RWPE2 (cell line): Measurements from ENCODE around the gene CD1E.
"Not testable (repeated sequence)": the region's sequence is repeated elsewhere in the genome, so short reads cannot be mapped to it uniquely, and the experiment has no call there.

Source experiments
- ATAC-seq: fragments of 200-7000 bp; cut with Tn5 transposase; 3 replicates; pipeline ENCODE4 v1.9.1; 2021; ENCODE audit warnings: low read depth
- DNase-seq: peaks from one replicate; pipeline ENCODE4 v3.0.0-alpha.2; 2020; ENCODE audit warnings: low spot score
- H3K27ac ChIP-seq: fragments of 450-650 bp; 2 replicates; pipeline ENCODE4 v1.5.1; 2017; ENCODE audit warnings: mild to moderate bottlenecking; ENCODE audit not compliant: poor library complexity, severe bottlenecking
- H3K27me3 ChIP-seq: fragments of 250-450 bp; sonication (Bioruptor Pico); 2 replicates; pipeline ENCODE4 v1.5.1; 2021; ENCODE audit warnings: mild to moderate bottlenecking, moderate library complexity; ENCODE audit not compliant: insufficient read depth, poor library complexity, severe bottlenecking
- H3K36me3 ChIP-seq: fragments of 250-450 bp; sonication (Bioruptor Pico); 2 replicates; pipeline ENCODE4 v1.5.1; 2020; ENCODE audit warnings: low read depth, mild to moderate bottlenecking, moderate library complexity
- H3K4me1 ChIP-seq: fragments of 250-450 bp; sonication (Bioruptor Pico); 2 replicates; pipeline ENCODE4 v1.5.1; 2021; ENCODE audit warnings: mild to moderate bottlenecking, moderate library complexity; ENCODE audit not compliant: insufficient read depth, poor library complexity, severe bottlenecking
- H3K4me3 ChIP-seq: fragments of 250-450 bp; sonication (Bioruptor Pico); 2 replicates; pipeline ENCODE4 v1.5.1; 2021; ENCODE audit warnings: mild to moderate bottlenecking, moderate library complexity; ENCODE audit not compliant: severe bottlenecking
- H3K9me3 ChIP-seq: fragments of 250-450 bp; sonication (Bioruptor Pico); 2 replicates; pipeline ENCODE4 v1.5.1; 2021; ENCODE audit warnings: mild to moderate bottlenecking, moderate library complexity; ENCODE audit not compliant: severe bottlenecking
- CTCF ChIP-seq: fragments of 450-650 bp; IDR thresholded peaks from one replicate; pipeline ENCODE4 v1.5.1; 2017; ENCODE audit warnings: mild to moderate bottlenecking, moderate library complexity; ENCODE audit not compliant: poor library complexity, severe bottlenecking

Gene CD1E

GRCh38 chr1:158357441-158357840 is 3.7 kb downstream of the CD1E start:
- no peak overlapping the region for H3K27ac ChIP-seq
- no peaks in the 10 kb centered on the region for H3K27me3 ChIP-seq
- H3K4me1 ChIP-seq, result no peaks in the 10 kb centered on the region
- H3K36me3 ChIP-seq, result no peaks in the 10 kb centered on the region
- H3K9me3 ChIP-seq, result no peaks in the 10 kb centered on the region
- H3K4me3 ChIP-seq, result no peak overlapping the region
- DNase-seq, result no peak
- no peak for ATAC-seq
- no peak for TF ChIP-seq CTCF

- Histone ChIP-seq H3K9me3 (no peaks in the 10 kb centered on the region), H3K4me3 (no peak overlapping the region), H3K27ac (no peak overlapping the region), H3K4me1 (no peaks in the 10 kb centered on the region), H3K36me3 (no peaks in the 10 kb centered on the region), H3K27me3 (no peaks in the 10 kb centered on the region)
- DNase-seq, result no peak
- TF ChIP-seq CTCF, result no peak
- no peak for ATAC-seq
These were observed 8.8 kb downstream of the CD1E start for GRCh38 chr1:158362482-158362881.

DNA sequence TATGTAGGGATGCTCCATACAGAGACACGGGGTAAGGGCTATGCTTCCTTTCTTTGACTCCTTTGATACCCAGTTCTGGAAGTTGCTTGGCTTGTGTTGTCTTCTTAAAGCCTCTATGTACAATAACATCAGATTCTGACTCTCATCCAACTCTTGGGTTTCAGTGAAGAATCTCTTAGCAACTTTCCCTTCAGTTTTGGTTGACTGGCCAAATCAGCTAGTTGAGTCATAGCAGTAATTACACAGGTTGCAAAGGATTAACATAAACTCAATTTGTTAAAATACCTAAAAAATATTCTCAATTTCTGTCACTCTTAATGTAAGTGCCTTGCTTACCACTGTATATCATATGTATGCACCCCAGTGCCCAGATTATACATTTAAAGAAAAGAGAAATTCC is 9.2 kb downstream of the CD1E start:
- H3K4me3 ChIP-seq, result no peak overlapping the region
- ATAC-seq, result no peak
- H3K27me3 ChIP-seq, result no peaks in the 10 kb centered on the region
- no peaks in the 10 kb centered on the region for H3K36me3 ChIP-seq
- H3K27ac ChIP-seq, result no peak overlapping the region
- no peak for DNase-seq
- H3K9me3 ChIP-seq, result no peaks in the 10 kb centered on the region
- no peak for TF ChIP-seq CTCF
- no peaks in the 10 kb centered on the region for H3K4me1 ChIP-seq

DNA sequence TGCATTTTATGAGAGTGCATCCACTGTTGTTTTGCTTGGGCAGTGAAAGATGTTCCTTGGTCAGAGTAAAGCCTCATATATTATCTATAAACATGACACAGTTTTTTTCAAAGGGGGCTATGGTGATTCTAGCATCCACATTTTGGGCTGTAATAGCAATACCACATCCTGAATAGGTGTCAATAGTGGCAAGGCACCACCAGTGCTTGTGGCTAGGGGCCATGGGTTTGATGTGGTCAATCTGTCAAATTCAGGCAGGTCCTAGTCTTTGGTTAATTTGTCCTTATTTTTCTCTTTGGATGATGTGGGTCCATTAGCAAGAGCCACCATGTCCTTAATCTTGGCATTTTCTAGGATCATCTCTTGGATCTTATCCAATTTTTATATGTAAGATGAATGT is 13.1 kb downstream of the CD1E start:
- no peak overlapping the region for H3K4me3 ChIP-seq
- H3K4me1 ChIP-seq, result no peaks in the 10 kb centered on the region
- H3K27me3 ChIP-seq, result no peaks in the 10 kb centered on the region
- TF ChIP-seq CTCF, result no peak
- DNase-seq, result no peak
- H3K36me3 ChIP-seq, result no peaks in the 10 kb centered on the region
- no peak for ATAC-seq
- no peaks in the 10 kb centered on the region for H3K9me3 ChIP-seq
- no peak overlapping the region for H3K27ac ChIP-seq

DNA sequence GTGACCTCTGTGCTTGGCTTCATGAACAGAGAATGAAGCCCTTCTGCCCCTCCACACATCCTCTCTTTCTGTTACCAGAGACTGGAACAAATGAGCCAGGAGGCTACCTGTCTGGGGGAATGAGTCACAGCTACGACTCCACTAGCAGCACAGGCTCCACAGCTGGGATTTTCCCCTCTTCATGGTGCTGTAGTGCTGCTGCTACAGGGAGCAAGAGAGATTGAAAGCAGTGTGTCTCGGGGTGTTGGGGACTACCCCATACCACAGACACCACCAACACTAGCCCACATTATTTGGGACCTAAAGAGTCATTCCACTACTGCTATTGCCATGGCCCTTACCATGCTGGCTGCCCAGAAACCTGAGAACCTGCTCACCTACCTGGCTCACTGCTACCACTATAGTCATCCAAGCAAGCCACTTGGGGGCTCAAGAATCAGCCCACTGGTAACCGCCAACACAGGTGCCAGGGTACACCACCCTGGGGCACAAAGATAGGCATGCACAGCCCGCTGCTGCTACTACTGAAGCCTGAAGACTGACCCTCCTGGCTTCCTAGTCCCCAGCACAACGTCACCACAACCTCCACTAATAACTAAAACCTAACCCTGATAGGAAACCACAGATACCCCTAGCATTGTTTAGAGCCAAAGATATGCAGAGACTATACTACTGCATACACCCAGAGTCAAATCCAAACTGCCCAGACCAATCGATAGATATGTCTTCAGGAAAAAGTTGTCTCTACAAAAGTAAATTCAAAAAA is 17.7 kb downstream of the CD1E start:
- no peak for TF ChIP-seq CTCF

GRCh38 chr1:158374101-158374500 is 20.4 kb downstream of the CD1E start:
- not testable (repeated sequence) for ATAC-seq, H3K27me3 ChIP-seq, DNase-seq, H3K4me3 ChIP-seq, H3K27ac ChIP-seq, H3K36me3 ChIP-seq, H3K9me3 ChIP-seq, H3K4me1 ChIP-seq

More for the DNA sequence above, 17.7 kb downstream of the CD1E start:
- H3K4me3 ChIP-seq, result no peak overlapping the region
- no peak overlapping the region for H3K27ac ChIP-seq
- no peaks in the 10 kb centered on the region for H3K4me1 ChIP-seq
- DNase-seq, result no peak
- no peaks in the 10 kb centered on the region for H3K27me3 ChIP-seq
- no peaks in the 10 kb centered on the region for H3K9me3 ChIP-seq
- H3K36me3 ChIP-seq, result no peaks in the 10 kb centered on the region
- no peak for ATAC-seq
